ENCODE measurements around the gene PRTFDC1.
"Not testable (repeated sequence)": the region's sequence is repeated elsewhere in the genome, so short reads cannot be mapped to it uniquely, and the experiment has no call there.

Gene PRTFDC1

DNA sequence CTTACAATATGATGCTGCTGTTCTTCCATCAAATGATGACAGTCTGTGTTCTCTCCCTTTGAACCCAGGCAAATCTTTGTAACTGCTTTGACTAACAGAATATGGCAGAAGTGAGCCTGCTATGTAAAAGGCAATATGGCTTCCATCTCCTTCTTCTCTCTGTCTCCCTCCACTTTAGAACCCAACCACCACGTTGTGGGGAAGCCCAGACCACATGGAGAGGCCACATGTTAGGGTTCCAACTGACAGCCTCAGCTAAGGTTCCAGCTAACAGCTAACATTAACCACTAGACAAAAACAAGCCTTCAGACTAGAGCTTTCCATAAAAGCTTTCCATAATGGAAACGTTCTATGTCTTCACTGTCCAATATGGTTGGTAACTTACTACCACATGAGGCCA lies 107.7 kb downstream of the PRTFDC1 start:
- no peak for DNase-seq (ENCODE audit: low spot score)

DNA sequence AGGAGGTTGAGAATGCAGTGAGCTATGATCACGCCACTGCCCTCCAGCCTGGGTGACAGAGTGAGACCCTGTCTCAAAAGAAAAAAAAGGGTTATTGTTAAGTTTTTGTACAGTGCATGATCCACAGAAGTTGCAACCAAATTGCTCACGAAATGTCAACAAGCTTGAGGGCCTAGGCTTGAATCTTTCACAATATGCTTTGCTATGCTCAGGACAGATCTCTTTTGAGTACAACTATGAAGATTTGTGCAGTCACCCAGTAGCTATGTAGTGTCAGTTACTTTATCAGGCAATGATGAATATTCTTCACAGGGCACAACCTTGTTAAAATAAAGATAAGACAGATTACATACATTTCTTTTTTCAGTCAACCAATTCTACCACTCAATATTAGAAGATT lies 109.2 kb downstream of the PRTFDC1 start:
- DNase-seq (ENCODE audit: low spot score): no peak

DNA sequence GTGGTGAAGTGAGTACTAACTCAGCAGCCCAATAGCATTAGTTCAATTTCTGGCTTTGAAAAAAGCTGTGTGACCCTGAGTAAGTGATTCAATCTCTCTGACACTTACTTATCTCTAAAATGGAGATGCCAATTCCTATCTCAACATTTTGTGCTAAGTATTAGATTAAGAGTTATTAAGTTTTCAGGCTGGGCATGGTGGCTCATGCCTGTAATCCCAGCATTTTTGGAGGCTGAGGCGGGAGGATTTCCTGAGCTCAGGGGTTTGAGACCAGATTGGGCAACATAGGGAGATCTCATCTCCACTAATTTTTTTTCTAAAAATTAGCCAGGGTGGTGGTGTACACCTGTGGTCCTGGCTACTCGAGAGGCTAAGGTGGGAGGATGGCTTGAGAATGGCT lies 109.5 kb downstream of the PRTFDC1 start:
- DNase-seq (ENCODE audit: low spot score): no peak

DNA sequence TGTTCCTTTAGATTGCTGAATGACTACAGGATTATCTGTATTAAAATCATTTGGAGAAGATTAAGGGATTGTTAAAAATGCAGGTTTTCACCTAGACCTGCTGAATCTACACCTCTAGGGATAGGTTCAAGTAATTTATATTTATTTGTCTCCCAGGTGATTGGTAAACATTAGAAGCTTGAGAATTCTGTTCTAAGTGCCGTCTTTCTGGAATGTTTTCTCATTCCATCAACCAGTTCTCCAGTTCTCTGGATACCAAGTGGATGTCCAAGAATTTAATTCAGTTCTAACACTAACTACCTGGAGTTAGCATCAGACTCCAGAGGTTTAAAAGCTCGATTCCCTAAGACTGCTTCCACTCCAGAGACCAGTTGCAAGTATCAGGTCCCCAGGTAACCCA lies 110.9 kb downstream of the PRTFDC1 start:
- no peak for DNase-seq (ENCODE audit: low spot score)

DNA sequence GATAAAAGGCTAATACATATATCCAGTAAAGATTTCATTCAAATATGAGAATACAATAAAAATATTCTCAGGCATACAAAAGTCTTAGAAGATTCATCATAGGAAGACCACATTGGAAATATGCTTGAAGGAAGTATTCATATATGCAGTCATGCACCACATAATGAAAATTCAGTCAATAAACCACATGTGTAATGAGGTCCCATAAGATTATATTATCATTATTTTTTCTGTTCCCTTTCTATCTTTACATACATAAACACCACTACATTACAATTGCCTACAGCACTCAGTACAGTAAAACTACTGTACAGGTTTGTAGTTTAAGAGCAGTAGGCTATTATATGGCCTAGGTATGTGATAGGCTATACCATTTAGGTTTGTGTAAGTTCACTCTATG lies 111.6 kb downstream of the PRTFDC1 start:
- DNase-seq (ENCODE audit: low spot score): no peak

DNA sequence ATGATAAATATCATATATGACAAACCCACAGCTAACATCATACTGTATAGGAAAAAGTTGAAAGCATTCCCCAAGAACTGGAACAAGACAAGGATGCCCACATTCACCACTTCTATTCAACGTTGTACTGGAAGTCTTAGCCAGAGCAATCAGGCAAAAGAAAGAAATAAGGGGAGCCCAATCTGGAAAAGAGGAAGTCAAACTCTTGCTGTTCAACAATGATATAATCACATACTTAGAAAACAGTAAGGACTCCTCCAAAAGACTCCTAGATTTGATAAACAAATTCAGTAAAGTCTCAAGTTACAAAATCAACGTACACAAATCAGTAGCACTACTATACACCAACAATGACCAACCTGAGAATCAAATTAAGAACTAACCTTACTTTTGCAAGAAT lies 114.6 kb downstream of the PRTFDC1 start:
- DNase-seq (ENCODE audit: low spot score): not testable (repeated sequence)

DNA sequence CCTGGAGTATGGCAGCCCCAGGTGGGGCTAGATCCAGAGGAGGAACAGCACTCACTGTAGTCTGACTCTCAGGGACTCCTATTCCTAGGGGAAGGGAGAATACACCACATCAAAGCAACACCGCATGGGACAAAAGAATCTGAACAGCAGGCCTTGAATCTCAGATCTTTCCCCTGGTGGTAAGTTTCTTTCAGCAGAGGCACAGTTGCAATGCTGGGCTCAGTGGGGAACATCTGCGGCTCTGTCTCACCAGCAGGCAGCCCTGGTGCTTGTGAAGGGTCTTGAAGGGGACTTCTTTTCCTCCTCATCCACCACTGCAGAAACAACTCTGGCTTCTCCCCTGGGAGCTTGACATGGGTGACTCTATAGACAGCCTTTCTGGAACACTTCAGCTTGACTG lies 117.5 kb downstream of the PRTFDC1 start:
- DNase-seq (ENCODE audit: low spot score): no peak

DNA sequence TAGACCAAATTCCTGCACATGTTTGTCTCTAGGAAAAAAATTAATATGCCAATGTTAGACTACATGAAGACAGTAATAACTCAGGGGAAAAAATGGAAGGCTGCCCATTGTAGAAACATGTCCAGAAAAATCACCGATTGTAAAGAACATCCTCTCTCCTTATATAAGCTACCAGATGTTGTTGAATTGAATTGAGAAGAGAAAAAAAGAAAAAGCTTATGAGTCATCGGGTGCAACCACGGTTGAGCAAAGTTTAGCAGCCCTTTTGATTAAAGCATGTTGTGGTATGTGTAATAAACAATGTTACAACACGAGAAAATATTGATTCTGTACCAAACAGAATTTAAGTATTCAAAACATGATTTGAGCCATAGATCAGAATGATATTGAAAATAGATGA lies 126.4 kb downstream of the PRTFDC1 start:
- no peak for DNase-seq (ENCODE audit: low spot score)

DNA sequence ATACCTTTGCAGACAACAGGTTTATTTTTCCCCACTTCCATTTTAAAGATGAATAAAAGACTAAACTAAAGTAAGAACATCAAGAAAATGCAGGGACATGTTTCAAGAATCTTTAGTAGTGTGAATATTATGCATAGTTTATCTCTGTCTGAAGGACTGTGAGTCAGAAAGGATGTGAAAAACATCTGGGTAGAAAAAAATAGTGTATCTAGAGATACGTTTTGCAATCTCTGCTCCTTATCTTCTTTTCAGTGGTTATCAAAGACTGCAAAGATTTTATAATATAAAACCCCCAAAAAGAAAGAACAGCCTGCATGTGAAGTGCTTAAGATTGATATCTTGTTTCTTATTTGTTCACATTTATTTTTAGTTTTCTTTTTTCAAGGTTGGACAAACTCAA lies 126.9 kb downstream of the PRTFDC1 start:
- DNase-seq (ENCODE audit: low spot score): no peak

DNA sequence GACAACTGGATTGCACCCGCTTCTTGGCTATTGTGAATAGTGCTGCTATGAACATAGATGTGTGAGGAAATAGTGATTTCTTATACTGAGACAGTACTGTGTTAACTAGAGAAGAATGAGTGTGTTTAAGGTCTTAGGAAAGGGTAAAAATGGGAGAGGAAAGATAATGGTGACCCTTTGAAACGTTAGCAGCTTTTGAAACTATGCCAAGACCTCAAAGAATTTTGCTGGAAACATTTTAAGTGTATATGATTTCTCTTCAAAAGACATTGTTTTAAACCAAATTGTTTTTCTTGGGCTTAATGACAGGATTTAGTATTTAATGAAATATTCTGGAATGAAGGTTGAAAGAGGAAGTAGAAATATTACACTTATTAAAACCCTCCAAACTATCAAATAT lies 127.9 kb downstream of the PRTFDC1 start:
- DNase-seq (ENCODE audit: low spot score): no peak

DNA sequence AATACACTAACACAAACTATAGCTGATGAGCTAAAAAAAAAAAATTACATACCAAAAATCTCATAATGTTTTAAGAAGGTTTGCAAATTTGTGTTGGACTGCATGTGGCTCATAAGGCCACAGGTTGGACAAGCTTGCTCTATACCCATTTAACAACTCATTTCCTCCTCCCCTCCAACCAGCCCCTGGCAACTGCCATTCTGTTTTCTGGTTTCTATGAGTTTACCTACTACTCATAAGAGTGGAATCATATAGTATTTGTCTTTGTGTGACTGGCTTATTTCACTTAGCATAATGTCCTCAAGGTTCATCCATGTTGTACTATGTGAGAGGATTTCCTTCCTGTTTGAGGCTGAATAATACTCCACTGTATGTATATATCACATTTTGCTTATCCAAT lies 128.3 kb downstream of the PRTFDC1 start:
- DNase-seq (ENCODE audit: low spot score): no peak

DNA sequence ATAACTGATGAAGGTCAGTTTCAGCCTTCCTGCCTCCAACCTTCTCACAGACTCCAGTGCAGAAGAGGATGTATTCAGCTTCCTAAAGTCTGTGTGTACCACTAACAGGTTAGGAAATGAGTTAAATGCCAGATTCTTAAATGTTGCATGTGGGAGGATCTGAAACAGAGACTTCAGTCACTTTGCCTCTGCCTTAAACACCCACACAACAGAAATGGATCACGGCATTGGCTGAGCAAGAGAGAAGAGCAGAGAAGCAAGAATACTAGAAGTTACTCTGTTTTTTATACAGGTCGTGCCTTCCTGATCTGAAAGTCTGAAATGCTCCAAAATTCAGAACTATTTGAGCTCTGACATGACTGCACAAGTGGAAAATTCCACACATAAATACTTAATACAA lies 129.8 kb downstream of the PRTFDC1 start:
- no peak for DNase-seq (ENCODE audit: low spot score)

DNA sequence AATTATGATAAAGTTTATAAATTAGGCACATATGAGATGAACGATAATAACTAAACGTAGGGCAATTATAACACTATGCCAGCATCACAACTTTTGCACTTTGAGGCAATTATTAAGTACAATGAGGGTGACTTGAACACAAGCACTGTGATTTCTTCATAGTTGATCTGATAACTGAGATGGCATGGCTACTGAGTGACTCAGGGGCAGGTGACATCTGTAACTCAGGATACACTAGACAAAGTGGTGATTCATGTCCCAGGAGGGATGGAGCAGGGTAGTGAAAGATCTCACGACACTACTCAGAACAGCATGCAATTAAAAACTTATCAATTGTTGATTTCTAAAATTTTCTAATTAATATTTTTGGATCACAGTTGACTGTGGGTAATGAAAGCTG lies 130.4 kb downstream of the PRTFDC1 start:
- DNase-seq (ENCODE audit: low spot score): no peak

DNA sequence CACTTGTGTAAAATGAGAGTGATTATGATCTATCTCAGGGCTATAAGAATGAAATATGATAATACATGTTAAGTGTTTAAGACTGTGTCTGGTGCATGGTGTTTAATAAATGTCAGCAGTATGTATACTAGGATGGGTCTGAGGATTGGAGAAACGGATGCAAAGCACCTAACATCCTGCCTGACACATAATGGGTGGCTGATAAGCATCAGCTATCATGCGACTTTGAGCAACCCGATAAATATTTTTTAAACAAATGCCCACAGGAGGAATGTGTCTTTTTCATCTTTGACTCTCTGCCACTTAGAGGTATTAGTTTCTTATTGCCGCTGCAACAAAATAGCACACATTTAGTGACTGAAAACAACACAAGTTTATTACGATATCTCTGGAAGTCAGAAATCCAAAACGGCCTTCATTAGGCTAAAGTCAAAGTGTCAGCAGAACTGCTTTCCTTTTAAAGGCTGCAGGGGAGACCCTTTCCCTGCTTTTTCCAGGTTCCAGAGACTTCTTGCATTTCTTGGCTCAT lies 135.5 kb downstream of the PRTFDC1 start:
- DNase-seq (ENCODE audit: low spot score): no peak

DNA sequence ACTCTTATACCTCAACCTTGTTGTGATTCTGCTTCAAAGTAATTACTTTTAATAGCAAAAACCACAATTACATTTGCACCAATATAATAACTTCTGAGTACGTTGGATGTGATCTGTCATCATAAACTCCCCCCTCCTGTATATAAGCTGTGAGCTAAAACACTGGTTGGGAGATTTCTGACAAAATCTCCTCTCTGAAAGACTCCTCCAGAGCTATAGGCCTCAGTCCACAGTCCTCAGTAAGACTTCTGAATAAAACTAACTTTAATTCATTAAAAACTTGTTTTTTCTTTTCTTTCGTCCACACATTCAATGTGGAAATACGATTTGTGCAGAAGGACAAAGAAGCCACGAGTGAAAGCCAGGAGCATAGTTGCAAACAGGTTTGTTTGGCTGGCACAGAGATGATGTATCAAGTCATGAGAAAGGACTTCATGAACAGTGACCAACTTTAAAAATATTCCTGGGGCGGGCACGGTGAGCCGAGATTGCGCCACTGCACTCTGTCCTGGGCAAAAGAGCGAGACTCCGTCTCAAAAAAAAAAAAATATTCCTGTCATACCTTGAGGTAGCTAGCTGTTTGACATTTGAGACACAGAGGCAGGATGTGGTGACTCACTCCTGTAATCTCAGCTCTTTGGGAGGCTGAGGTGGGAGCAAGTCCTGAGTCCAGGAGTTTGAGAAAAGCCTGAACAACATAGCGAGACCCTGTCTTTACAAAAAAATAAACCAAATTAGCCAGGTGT lies 137.7 kb downstream of the PRTFDC1 start:
- DNase-seq (ENCODE audit: low spot score): no peak

DNA sequence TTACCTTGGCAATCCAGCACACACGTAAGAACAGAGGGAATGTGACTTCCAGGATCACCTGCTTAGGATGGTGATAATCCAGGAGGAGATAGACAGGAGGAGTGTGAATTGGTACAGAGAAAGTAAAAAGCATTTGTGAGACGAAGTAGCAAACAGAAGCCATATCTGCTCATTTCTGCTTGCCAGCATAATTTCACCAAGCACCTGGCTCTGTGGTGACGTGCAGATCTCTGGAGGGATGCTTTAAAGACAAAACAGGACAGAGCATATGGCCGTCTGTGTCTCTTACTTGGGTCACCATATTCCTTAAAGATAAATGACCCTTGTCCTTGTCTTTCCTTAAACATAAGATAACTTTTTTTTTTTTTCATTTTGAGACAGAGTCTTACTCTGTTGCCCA lies 138.6 kb downstream of the PRTFDC1 start:
- DNase-seq (ENCODE audit: low spot score): no peak

DNA sequence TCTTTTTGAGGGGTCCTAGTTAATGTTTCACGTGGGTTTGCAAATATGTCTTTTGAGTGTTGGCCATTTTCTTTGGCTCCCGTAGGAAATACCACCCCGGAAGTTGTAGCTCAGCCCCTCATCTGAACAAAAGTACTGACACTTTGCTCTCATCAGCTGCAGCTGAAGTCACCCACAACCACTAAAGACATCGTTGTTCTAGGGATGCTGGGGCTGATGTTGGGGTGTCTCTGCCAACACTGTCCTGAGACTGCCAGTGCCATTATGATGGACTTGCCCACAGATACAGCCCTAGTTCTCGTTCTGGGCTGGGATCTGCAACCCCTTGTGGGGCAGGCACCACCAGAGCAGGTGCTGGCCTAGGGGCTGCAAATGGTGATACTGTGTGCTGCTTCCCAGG lies 146.1 kb downstream of the PRTFDC1 start:
- no peak for DNase-seq (ENCODE audit: low spot score)

DNA sequence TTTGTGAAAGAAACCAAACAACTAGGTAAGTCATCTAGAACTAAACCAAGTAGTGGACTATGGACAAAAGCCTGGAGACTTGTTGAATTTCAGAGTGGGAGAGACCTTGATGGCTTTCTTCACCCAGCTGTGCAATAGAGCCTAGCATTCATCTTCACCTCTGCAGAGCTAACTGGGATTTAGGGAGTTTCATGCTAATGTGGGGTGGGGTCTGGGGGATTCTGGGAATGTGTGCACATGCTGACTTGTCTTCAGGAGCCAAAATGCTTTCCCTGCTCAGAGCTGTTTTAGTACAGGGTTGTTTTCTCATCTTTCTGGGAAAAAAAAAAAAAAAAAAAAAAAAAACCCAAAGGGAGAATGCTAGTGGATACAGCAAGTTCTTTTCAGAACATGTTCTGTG lies 147.4 kb downstream of the PRTFDC1 start:
- DNase-seq (ENCODE audit: low spot score): no peak

DNA sequence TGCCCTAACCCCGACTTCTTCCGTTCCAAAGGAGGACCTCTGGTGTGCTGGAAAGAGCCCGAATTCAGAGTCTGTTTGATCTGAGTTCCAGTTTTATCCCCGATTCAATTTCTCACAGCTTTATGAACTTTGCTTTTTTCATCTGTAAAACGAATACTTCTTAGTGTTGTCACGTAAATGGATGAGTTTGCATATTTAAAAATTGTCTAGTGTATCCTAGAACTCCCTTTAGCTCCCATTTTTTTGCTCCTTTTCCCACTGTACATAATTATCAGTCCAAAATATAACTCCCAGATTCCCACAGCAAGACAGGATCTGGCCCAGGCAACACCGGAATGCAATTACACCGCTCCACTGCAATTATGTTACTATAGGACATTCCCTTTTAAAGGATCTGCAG lies 148.0 kb downstream of the PRTFDC1 start:
- no peak for DNase-seq (ENCODE audit: low spot score)

DNA sequence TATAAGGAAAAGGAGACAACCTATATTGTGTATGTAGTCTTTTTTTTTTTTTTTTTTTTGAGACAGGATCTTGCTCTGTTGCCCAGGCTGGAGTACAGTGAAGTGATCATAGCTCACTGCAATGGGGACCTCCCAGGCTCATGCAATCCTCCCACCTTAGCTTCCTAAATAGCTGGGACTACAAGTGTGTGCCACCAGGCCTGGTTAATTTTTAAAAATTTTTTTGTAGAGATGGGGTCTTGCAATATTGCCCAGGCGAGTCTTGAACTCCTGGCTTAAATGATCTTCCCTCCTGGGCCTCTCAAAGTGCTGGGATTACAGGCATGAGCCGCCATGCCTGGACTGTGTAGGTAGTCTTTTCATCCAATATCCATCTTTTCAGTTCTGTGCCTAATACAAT lies 150.0 kb downstream of the PRTFDC1 start:
- DNase-seq (ENCODE audit: low spot score): no peak

DNA sequence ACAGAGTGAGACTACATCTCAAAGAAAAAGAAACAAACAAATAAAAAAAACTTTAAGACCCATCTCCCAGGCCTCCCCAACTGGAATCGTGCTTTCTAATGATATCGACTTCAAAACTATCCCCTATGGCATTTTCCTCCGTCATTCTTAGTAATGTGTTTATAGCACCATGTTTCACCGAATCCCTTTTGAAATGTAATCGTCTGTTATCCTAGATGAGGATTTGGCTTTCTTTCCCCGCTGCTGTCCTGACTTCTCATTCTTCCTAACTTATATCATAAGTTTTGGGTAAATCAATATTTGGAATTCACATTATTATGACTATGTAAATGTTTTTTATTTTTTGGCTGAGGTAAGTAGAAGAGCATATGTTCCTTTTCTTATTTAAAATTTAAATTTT lies 151.5 kb downstream of the PRTFDC1 start:
- no peak for DNase-seq (ENCODE audit: low spot score)

All from iPS-NIHi11 (cell line).